ENCODE measurements around the gene MELK.

The MELK gene

GRCh38 chr9:36584620-36585460 is 12.1 kb downstream of the MELK start:
- no peak for DNase-seq

GRCh38 chr9:36590231-36590630 is 17.5 kb downstream of the MELK start:
- no peak for DNase-seq

GRCh38 chr9:36592801-36593583 is 20.3 kb downstream of the MELK start:
- no peak for DNase-seq

- DNase-seq = no peak
Measured at GRCh38 chr9:36594213-36594612, 21.5 kb downstream of the MELK start.

- no peak for DNase-seq
Measured at GRCh38 chr9:36597412-36598178, 24.9 kb downstream of the MELK start.

DNA sequence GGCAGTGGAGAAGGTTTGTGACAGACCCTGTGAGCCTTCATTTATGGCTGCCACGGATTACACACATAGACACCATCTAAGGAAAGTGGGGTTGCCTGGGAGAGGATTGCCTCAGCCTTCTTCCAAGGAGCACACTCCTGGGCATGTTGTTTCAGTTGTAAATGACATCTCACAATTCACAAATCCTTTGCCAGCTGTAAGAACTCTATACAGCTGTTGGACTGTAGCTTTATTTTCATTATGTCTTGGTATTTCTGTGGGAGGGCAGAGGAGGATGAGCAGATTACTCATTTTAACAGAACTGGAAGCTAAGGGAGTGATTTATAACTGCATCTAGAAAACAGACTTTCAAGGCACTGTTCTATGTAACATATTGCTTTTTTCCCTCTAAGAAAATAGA is 25.6 kb downstream of the MELK start:
- DNase-seq = no peak

- DNase-seq = no peak
Measured at GRCh38 chr9:36603006-36603405, 30.3 kb downstream of the MELK start.

- no peak for DNase-seq
Measured at GRCh38 chr9:36609306-36609705, 36.6 kb downstream of the MELK start.

DNA sequence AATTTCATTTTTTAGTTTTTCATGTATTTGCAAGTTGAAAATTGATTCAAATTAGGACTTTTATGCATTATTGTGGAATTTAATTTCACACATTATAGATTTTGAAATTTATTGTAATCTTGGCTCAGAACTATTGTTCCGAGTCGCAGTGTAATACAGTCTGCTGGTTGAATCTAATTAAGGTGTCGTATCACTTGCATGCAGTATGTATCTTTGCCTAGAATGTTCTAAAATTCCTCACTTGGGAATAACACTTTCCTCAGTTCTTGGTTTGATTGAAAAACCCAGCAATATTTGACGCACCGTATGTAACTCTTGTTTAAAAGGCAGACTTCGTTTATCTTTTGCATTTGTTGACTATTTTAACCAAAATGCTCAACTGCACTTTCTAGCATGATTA is 49.4 kb downstream of the MELK start:
- DNase-seq = no peak

DNA sequence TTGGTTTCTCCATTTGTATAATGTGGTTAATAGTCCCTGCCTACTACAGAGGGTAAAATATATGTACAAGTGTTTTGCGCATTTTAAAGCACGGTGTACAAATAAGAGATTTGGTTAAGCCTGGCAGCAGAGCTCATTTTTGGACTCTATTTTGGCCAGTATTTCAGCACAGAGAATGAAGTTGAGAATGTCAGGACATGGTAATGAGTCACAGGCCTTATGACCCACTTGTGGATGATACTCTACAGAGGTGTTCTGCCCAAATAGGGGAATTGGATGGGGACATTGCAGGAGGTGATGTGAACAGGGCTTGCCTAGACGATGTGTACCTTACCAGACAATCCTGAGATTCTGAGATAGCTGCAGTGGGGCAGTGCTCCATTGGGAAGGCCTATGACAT is 50.6 kb downstream of the MELK start:
- DNase-seq = no peak

- DNase-seq = no peak
Measured at GRCh38 chr9:36625006-36625615, 52.4 kb downstream of the MELK start.

GRCh38 chr9:36632892-36633291 is 60.2 kb downstream of the MELK start:
- no peak for DNase-seq

GRCh38 chr9:36637491-36638270 is 65.0 kb downstream of the MELK start:
- no peak for DNase-seq

- no peak for DNase-seq
Measured at GRCh38 chr9:36640771-36641381, 68.2 kb downstream of the MELK start.

DNA sequence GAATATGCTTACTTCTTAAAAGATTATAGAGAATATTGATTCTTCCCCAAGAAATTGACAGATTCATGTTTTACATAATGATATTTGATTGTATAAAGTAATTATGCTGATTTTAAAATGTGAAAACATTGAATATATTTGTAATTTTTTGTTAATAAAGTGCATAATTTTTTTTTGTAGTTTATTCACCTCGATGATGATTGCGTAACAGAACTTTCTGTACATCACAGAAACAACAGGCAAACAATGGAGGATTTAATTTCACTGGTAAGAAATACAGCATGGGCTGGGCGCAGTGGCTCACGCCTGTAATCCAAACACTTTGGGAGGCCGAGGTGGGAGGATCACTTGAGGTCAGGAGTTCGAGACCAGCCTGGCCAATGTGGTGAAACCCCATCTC is 70.1 kb downstream of the MELK start:
- no peak for DNase-seq

DNA sequence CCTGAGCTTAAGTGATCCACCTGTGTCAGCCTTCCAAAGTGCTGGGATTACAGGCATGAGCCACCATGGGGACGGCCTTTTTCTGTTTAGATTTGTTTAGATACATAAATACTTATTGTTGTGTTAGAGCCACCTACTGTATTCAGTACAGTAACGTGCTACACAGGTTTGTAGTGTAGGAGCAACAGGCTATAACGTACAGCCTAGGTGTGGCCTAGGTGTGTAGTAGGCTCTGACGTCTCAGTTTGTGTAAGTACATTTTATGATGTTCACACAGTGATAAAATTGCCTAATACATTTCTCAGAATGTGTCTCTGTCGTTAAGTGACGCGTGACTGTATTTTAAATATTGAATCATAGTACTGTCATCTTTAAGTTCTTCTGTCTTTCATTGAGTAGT is 84.1 kb downstream of the MELK start:
- no peak for DNase-seq

DNA sequence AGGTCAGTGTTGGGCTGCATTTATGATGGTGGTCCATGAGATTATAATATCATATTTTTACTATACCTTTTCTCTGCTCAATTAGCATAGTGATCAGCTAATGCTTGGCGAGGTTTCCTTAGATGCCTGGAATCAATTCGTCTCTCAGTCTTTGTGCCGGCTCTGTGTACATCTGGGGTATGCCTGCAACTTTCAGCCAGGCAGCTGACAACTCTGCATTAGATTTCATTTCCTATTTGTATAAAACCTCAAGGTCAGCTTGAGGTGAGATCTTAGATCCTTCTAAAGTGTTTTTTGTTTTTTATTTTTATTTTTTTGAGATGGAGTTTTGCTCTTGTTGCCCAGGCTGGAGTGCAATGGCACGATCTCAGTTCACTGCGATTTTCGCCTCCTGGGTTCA is 86.8 kb downstream of the MELK start:
- DNase-seq = no peak

- no peak for DNase-seq
Measured at GRCh38 chr9:36664806-36665205, 92.1 kb downstream of the MELK start.

GRCh38 chr9:36665387-36665786 is 92.7 kb downstream of the MELK start:
- DNase-seq = no peak

GRCh38 chr9:36665921-36666431 is 93.3 kb downstream of the MELK start:
- no peak for DNase-seq

GRCh38 chr9:36671561-36671960 is 98.9 kb downstream of the MELK start:
- no peak for DNase-seq

DNA sequence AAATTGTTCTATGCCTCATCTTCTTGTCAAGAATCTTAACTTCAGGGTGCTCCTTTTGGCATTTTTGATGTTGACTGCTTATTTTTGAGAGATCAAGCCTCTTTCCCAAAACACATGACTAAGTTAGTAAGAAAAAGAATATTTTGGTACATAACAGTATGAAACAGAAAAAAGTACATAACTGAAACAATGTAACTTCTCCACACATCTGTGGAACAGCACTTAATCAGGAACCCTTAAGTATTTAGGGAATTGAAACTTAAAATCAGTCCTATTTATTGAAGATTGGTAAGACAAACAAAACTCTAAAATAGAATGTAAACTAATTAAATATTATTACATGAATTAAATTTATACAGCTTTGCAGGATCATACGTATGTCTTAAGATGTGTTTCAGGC is 103.4 kb downstream of the MELK start:
- DNase-seq = no peak
